ENCODE measurements around the gene CD247. TPM values are rescaled to one million over a fixed set of nuclear protein-coding genes. Genes with fewer than 3 reads are reported as not detected.

The CD247 gene
- total and polyA plus RNA-seq, 4 experiments from 2014 or later: 260 to 404 (median 340) TPM

- Mint-ChIP-seq H3K4me3 (peak overlapping the region; percentile 76 to 88 (median 86)), H3K9me3 (no peaks in the 10 kb centered on the region), H3K27me3 (no peaks in the 10 kb centered on the region), H3K27ac (peak overlapping the region; percentile 82 to 96 (median 93)), H3K36me3 (peaks cover 8 to 29% of the 10 kb centered on the region in 2 donors), H3K4me1 (peaks cover 53 to 77% (median 59%) of the 10 kb centered on the region in 4 donors)
- Histone ChIP-seq H3K9me3 (ENCODE audit: control insufficient read depth in 1 of 2, low read length in 2 of 2) (no peaks in the 10 kb centered on the region), H3K4me3 (ENCODE audit: low read length in 2 of 2) (peak overlapping the region; percentile 29 to 85), H3K27ac (ENCODE audit: low read depth, low read length) (peak overlapping the region; percentile 88), H3K36me3 (ENCODE audit: insufficient read depth, low read length) (peaks cover 4% of the 10 kb centered on the region), H3K4me1 (ENCODE audit: insufficient read depth, low read length) (peaks cover 82% of the 10 kb centered on the region), H3K27me3 (ENCODE audit: insufficient read depth, low read length) (no peaks in the 10 kb centered on the region)
- CTCF ChIA-PET (ENCODE audit: partially characterized antibody): interaction anchor here (1.0 to 4.2 kb wide), 8 partner anchors 10 to 80 kb away, joined by 3 to 38 read pairs (median 8); partner anchors contain the start of gene CD247
- DNase-seq: peak in 3 of 5 donors; percentile 32 to 66 (median 33)
- intact Hi-C loops (cut with micrococcal nuclease): loop anchor here (2.0 kb wide), 1 partner anchor 234 kb away; the partner anchor contains the start of gene POU2F1
- POLR2A ChIA-PET (ENCODE audit: partially characterized antibody): interaction anchor here (0.8 to 10.3 kb wide), 16 partner anchors 8 to 234 kb away, joined by 3 to 230 read pairs (median 18); partner anchors contain the start of genes CD247 and POU2F1
Observed at GRCh38 chr1:167454304-167454893, 63.9 kb downstream of the CD247 start.

- ChIA-PET CTCF (ENCODE audit: partially characterized antibody) (interaction anchor here (0.5 to 1.3 kb wide), 6 partner anchors 10 to 233 kb away, joined by 3 to 7 read pairs (median 4); partner anchors contain the start of genes CD247 and POU2F1), POLR2A (ENCODE audit: partially characterized antibody) (interaction anchor here (1.1 to 10.3 kb wide), 6 partner anchors 7 to 64 kb away, joined by 3 to 230 read pairs (median 47); partner anchors contain the start of gene CD247)
- intact Hi-C loops (cut with micrococcal nuclease): no loop called here
- Histone ChIP-seq H3K36me3 (ENCODE audit: insufficient read depth, low read length) (peaks cover 3% of the 10 kb centered on the region), H3K27me3 (ENCODE audit: insufficient read depth, low read length) (no peaks in the 10 kb centered on the region), H3K9me3 (ENCODE audit: control insufficient read depth in 1 of 2, low read length in 2 of 2) (no peaks in the 10 kb centered on the region), H3K4me3 (ENCODE audit: low read length in 2 of 2) (no peak overlapping the region), H3K27ac (ENCODE audit: low read depth, low read length) (peak overlapping the region; percentile 30), H3K4me1 (ENCODE audit: insufficient read depth, low read length) (peaks cover 88% of the 10 kb centered on the region)
- H3K27ac Mint-ChIP-seq: peak overlapping the region; percentile 87 to 96 (median 93)
- no peak for DNase-seq
- H3K4me1 Mint-ChIP-seq: peaks cover 54 to 84% (median 66%) of the 10 kb centered on the region in 4 donors
- peaks cover 8 to 27% of the 10 kb centered on the region in 2 donors for H3K36me3 Mint-ChIP-seq
- no peaks in the 10 kb centered on the region for H3K9me3 Mint-ChIP-seq
- peak overlapping the region; percentile 61 to 85 (median 69) for H3K4me3 Mint-ChIP-seq
- no peaks in the 10 kb centered on the region for H3K27me3 Mint-ChIP-seq
Observed at GRCh38 chr1:167453123-167453522, 65.2 kb downstream of the CD247 start.

DNA sequence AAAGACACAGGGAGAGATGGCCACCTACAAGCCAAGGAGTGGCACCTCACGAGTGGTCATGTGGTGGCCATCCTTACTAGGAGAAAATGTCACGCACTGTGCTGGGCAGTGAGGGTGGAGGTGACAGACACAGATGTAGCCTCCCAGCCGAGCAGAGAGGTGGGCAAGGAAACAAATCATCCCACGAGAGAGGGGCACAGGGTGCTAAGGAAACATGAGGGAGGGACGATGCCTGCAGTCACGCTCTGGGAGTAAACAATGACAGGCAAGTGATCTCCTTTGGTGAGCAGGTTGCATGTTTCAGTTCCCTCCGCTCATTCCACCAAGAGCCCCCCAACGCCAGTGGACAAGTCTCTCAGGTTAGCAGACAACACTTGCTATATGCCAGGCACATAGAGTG is 65.8 kb downstream of the CD247 start:
- Mint-ChIP-seq H3K27ac (peak overlapping the region; percentile 86 to 97 (median 91)), H3K4me1 (peaks cover 54 to 84% (median 66%) of the 10 kb centered on the region in 4 donors), H3K4me3 (peak overlapping the region in 7 of 8 donors; percentile 40 to 92 (median 60)), H3K36me3 (peaks cover 5 to 23% of the 10 kb centered on the region in 2 donors), H3K9me3 (no peaks in the 10 kb centered on the region), H3K27me3 (no peaks in the 10 kb centered on the region)
- Histone ChIP-seq H3K27me3 (ENCODE audit: insufficient read depth, low read length) (no peaks in the 10 kb centered on the region), H3K4me1 (ENCODE audit: insufficient read depth, low read length) (peaks cover 88% of the 10 kb centered on the region), H3K27ac (ENCODE audit: low read depth, low read length) (peak overlapping the region; percentile 50), H3K4me3 (ENCODE audit: low read length in 2 of 2) (no peak overlapping the region), H3K9me3 (ENCODE audit: control insufficient read depth in 1 of 2, low read length in 2 of 2) (no peaks in the 10 kb centered on the region), H3K36me3 (ENCODE audit: insufficient read depth, low read length) (no peaks in the 10 kb centered on the region)
- ChIA-PET POLR2A (ENCODE audit: partially characterized antibody) (interaction anchor here (1.1 to 10.3 kb wide), 4 partner anchors 14 to 65 kb away, joined by 3 to 230 read pairs (median 52); partner anchors contain the start of gene CD247), CTCF (ENCODE audit: partially characterized antibody) (interaction anchor here (1.2 kb wide), 1 partner anchor 9 kb away, joined by 5 read pairs; no protein-coding TSS in a partner anchor)
- no peak for DNase-seq
- intact Hi-C loops (cut with micrococcal nuclease): no loop called here

DNA sequence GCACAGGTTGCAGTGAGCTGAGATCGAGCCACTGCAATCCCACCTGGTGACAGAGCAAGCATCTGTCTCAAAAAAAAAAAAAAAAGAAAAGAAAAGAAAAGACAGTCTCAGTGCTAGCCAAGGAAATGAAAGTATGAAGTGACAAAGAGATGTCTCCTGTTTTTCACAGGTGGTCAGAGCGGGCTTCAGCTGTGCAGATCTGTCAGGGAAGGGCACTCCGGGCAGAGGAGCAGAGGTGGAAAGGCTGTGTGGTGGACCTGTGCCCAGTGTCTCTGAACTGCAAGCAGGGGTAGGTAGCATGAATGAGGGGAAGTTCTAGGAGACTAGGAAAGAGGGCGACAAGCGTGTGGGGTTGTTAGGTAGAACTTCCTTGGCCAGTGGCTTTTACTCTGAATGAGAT is 67.5 kb downstream of the CD247 start:
- Mint-ChIP-seq H3K9me3 (no peaks in the 10 kb centered on the region), H3K36me3 (peaks cover 9 to 30% of the 10 kb centered on the region in 2 donors), H3K4me1 (peaks cover 53 to 84% (median 65%) of the 10 kb centered on the region in 4 donors), H3K4me3 (peak overlapping the region; percentile 82 to 92 (median 88)), H3K27ac (peak overlapping the region; percentile 90 to 98 (median 97)), H3K27me3 (no peaks in the 10 kb centered on the region)
- Histone ChIP-seq H3K27ac (ENCODE audit: low read depth, low read length) (peak overlapping the region; percentile 36), H3K36me3 (ENCODE audit: insufficient read depth, low read length) (no peaks in the 10 kb centered on the region), H3K4me3 (ENCODE audit: low read length in 2 of 2) (no peak overlapping the region), H3K27me3 (ENCODE audit: insufficient read depth, low read length) (no peaks in the 10 kb centered on the region), H3K9me3 (ENCODE audit: control insufficient read depth in 1 of 2, low read length in 2 of 2) (no peaks in the 10 kb centered on the region), H3K4me1 (ENCODE audit: insufficient read depth, low read length) (peaks cover 89% of the 10 kb centered on the region)
- peak in 1 of 5 donors; percentile 26 for DNase-seq
- POLR2A ChIA-PET (ENCODE audit: partially characterized antibody): interaction anchor here (0.7 to 10.3 kb wide), 9 partner anchors 9 to 263 kb away, joined by 3 to 230 read pairs (median 3); partner anchors contain the start of gene CD247
- intact Hi-C loops (cut with micrococcal nuclease): no loop called here
- CTCF ChIA-PET (ENCODE audit: partially characterized antibody): interaction anchor here (1.3 to 2.3 kb wide), 6 partner anchors 10 to 83 kb away, joined by 3 to 9 read pairs (median 6); partner anchors contain the start of gene CD247

DNA sequence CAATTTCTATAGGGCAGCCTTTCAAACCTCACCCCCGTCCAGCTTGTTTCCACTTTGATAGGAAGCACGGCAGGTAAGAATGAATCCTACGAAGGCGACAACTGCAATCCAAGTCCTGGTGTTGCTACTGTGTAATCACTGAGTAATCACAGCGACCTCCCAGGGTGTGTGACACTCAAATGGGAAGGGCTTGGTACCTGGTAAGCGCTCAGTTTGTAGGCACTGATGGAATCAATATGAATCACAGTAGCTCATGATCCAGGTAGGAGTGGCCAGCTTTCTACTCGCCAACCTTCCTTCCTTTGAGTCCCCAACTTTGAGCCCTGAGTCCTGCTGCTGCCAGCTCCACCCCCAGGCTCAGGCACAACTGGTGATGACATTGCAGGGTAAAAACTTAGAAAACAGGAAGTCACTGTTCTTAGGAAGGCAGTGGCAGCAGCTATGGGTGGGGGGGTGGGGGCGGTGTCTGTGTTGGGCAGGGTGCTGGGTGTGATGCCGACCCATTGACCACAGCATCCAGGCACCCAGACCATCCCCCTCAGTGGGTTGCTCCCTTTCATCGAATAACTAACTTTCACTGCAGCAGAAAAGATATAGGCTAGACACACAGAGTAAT is 70.7 kb downstream of the CD247 start:
- no peaks in the 10 kb centered on the region for H3K27me3 ChIP-seq (ENCODE audit: insufficient read depth, low read length)
- peak overlapping the region; percentile 91 to 99 (median 96) for H3K27ac Mint-ChIP-seq
- H3K36me3 Mint-ChIP-seq: peaks cover 19 to 50% of the 10 kb centered on the region in 2 donors
- peak overlapping the region; percentile 63 for H3K27ac ChIP-seq (ENCODE audit: low read depth, low read length)
- peak overlapping the region; percentile 66 to 92 (median 82) for H3K4me3 Mint-ChIP-seq
- H3K9me3 Mint-ChIP-seq: no peaks in the 10 kb centered on the region
- H3K36me3 ChIP-seq (ENCODE audit: insufficient read depth, low read length): peaks cover 13% of the 10 kb centered on the region
- intact Hi-C loops (cut with micrococcal nuclease): loop anchor here (1.0 to 5.0 kb wide), 6 partner anchors 9 to 227 kb away; partner anchors contain the start of gene POU2F1
- H3K9me3 ChIP-seq (ENCODE audit: control insufficient read depth in 1 of 2, low read length in 2 of 2): no peaks in the 10 kb centered on the region
- H3K4me1 ChIP-seq (ENCODE audit: insufficient read depth, low read length): peaks cover 83% of the 10 kb centered on the region
- POLR2A ChIA-PET (ENCODE audit: partially characterized antibody): interaction anchor here (0.6 to 5.7 kb wide), 29 partner anchors 8 to 489 kb away, joined by 3 to 105 read pairs (median 5); partner anchors contain the start of genes CD247, DCAF6, GPA33 and POU2F1
- DNase-seq: peak; percentile 73 to 93 (median 76)
- H3K27me3 Mint-ChIP-seq: no peaks in the 10 kb centered on the region
- peak overlapping the region; percentile 7 to 34 for H3K4me3 ChIP-seq (ENCODE audit: low read length in 2 of 2)
- peaks cover 59 to 93% (median 74%) of the 10 kb centered on the region in 4 donors for H3K4me1 Mint-ChIP-seq
- CTCF ChIA-PET (ENCODE audit: partially characterized antibody): interaction anchor here (0.7 to 2.8 kb wide), 21 partner anchors 8 to 388 kb away, joined by 3 to 50 read pairs (median 3); partner anchors contain the start of genes CD247 and POU2F1

DNA sequence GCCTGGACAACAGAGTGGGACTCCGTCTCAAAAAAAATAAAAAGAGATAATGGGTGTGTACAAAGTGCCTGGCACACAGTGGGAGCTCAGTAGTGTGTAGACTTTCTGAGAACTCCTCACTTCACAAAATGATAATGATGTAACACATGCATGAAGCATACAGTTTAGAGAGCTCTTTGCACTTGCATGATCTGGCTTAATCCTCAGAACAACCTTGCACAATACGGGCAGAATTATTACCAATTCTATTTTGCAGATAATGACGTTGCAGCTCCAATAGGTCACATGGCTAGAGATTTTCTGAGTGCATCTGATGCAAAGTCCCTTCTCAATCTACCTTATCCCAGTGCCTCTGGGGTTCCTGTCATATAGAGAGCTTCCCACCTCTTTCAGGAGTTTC is 71.4 kb downstream of the CD247 start:
- ChIA-PET CTCF (ENCODE audit: partially characterized antibody) (interaction anchor here (0.7 to 2.8 kb wide), 20 partner anchors 8 to 388 kb away, joined by 3 to 50 read pairs (median 3); partner anchors contain the start of gene CD247), POLR2A (ENCODE audit: partially characterized antibody) (interaction anchor here (0.6 to 5.7 kb wide), 26 partner anchors 8 to 489 kb away, joined by 3 to 105 read pairs (median 5); partner anchors contain the start of genes CD247, DCAF6, GPA33 and POU2F1)
- Mint-ChIP-seq H3K4me3 (peak overlapping the region; percentile 66 to 92 (median 82)), H3K36me3 (peaks cover 23 to 52% of the 10 kb centered on the region in 2 donors), H3K27ac (peak overlapping the region; percentile 91 to 99 (median 96)), H3K4me1 (peaks cover 60 to 93% (median 74%) of the 10 kb centered on the region in 4 donors), H3K27me3 (no peaks in the 10 kb centered on the region), H3K9me3 (no peaks in the 10 kb centered on the region)
- Histone ChIP-seq H3K36me3 (ENCODE audit: insufficient read depth, low read length) (peaks cover 13% of the 10 kb centered on the region), H3K9me3 (ENCODE audit: control insufficient read depth in 1 of 2, low read length in 2 of 2) (no peaks in the 10 kb centered on the region), H3K27me3 (ENCODE audit: insufficient read depth, low read length) (no peaks in the 10 kb centered on the region), H3K4me3 (ENCODE audit: low read length in 2 of 2) (peak overlapping the region in 1 of 2 donors; percentile 34), H3K27ac (ENCODE audit: low read depth, low read length) (peak overlapping the region; percentile 63), H3K4me1 (ENCODE audit: insufficient read depth, low read length) (peaks cover 84% of the 10 kb centered on the region)
- intact Hi-C loops (cut with micrococcal nuclease): loop anchor here (1.0 to 5.0 kb wide), 6 partner anchors 9 to 226 kb away; partner anchors contain the start of gene POU2F1
- no peak for DNase-seq
